ENCODE measurements around the gene REEP2.

GRCh38 chr5:138466900-138467710 is 28.2 kb downstream of the REEP2 start:
- TF ChIP-seq, protein P1, sequence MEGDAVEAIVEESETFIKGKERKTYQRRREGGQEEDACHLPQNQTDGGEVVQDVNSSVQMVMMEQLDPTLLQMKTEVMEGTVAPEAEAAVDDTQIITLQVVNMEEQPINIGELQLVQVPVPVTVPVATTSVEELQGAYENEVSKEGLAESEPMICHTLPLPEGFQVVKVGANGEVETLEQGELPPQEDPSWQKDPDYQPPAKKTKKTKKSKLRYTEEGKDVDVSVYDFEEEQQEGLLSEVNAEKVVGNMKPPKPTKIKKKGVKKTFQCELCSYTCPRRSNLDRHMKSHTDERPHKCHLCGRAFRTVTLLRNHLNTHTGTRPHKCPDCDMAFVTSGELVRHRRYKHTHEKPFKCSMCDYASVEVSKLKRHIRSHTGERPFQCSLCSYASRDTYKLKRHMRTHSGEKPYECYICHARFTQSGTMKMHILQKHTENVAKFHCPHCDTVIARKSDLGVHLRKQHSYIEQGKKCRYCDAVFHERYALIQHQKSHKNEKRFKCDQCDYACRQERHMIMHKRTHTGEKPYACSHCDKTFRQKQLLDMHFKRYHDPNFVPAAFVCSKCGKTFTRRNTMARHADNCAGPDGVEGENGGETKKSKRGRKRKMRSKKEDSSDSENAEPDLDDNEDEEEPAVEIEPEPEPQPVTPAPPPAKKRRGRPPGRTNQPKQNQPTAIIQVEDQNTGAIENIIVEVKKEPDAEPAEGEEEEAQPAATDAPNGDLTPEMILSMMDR (IDR thresholded peaks at IDR 0.05; ENCODE audit: low read length) = no peak
- TF ChIP-seq EZH2 (IDR thresholded peaks at IDR 0.05; ENCODE audit: borderline replicate concordance, low read length) = no peak
